ENCODE results near the gene AK5. TPM values are rescaled to one million over a fixed set of nuclear protein-coding genes. Genes with fewer than 3 reads are reported as not detected.

Gene AK5
- total and polyA plus RNA-seq, 2 experiments from 2014 or later, result 8.8 to 12.2 TPM

DNA sequence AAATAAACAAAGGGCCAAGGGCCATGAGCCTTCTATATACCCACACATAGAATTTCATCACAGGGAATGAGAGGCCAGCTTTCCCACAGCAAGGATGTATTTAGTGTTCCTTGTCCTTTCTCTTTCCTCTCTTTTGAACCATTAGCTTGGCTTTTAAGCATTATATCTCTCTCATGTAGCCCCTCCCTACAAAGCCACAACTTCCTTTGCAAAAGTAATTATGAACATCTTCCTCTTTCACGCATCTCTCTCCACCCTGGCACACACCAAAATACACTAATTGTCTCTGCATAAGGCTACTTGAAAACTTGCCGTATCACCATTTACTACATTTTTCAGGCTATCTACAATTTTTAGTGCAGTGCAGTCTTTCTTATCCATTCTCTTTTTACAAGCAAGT, 1.9 kb upstream of the AK5 start:
- ATAC-seq (no peak), DNase-seq (ENCODE audit: low spot score) (no peak)
- Histone ChIP-seq H3K4me1 (ENCODE audit: insufficient read depth) (peaks cover 28% of the 10 kb centered on the region), H3F3A (replicated peaks; ENCODE audit: low read depth) (no peaks in the 10 kb centered on the region; the same call in 1 of the 2 replicates), H3K9me2 (ENCODE audit: insufficient read depth) (no peaks in the 10 kb centered on the region), H4K20me1 (replicated peaks; ENCODE audit: insufficient read depth) (no peaks in the 10 kb centered on the region), H2AFZ (no peak overlapping the region), H3K36me3 (ENCODE audit: insufficient read depth) (no peaks in the 10 kb centered on the region), H3K27me3 (ENCODE audit: insufficient read depth) (peaks cover 24% of the 10 kb centered on the region), H3K27ac (ENCODE audit: low read depth) (no peak overlapping the region), H3K4me3 (no peak overlapping the region), H3K79me2 (replicated peaks; ENCODE audit: insufficient read depth) (no peaks in the 10 kb centered on the region), H3K4me2 (no peak overlapping the region)
- Mint-ChIP-seq H3K4me1 (peaks cover 24% of the 10 kb centered on the region), H3K4me3 (no peak overlapping the region), H3K9me3 (no peaks in the 10 kb centered on the region), H3K27me3 (ENCODE audit: insufficient read depth, low read depth, poor library complexity) (peaks cover 22% of the 10 kb centered on the region), H3K27ac (no peak overlapping the region), H3K36me3 (ENCODE audit: low read depth) (no peaks in the 10 kb centered on the region)
- TF ChIP-seq, protein P1, sequence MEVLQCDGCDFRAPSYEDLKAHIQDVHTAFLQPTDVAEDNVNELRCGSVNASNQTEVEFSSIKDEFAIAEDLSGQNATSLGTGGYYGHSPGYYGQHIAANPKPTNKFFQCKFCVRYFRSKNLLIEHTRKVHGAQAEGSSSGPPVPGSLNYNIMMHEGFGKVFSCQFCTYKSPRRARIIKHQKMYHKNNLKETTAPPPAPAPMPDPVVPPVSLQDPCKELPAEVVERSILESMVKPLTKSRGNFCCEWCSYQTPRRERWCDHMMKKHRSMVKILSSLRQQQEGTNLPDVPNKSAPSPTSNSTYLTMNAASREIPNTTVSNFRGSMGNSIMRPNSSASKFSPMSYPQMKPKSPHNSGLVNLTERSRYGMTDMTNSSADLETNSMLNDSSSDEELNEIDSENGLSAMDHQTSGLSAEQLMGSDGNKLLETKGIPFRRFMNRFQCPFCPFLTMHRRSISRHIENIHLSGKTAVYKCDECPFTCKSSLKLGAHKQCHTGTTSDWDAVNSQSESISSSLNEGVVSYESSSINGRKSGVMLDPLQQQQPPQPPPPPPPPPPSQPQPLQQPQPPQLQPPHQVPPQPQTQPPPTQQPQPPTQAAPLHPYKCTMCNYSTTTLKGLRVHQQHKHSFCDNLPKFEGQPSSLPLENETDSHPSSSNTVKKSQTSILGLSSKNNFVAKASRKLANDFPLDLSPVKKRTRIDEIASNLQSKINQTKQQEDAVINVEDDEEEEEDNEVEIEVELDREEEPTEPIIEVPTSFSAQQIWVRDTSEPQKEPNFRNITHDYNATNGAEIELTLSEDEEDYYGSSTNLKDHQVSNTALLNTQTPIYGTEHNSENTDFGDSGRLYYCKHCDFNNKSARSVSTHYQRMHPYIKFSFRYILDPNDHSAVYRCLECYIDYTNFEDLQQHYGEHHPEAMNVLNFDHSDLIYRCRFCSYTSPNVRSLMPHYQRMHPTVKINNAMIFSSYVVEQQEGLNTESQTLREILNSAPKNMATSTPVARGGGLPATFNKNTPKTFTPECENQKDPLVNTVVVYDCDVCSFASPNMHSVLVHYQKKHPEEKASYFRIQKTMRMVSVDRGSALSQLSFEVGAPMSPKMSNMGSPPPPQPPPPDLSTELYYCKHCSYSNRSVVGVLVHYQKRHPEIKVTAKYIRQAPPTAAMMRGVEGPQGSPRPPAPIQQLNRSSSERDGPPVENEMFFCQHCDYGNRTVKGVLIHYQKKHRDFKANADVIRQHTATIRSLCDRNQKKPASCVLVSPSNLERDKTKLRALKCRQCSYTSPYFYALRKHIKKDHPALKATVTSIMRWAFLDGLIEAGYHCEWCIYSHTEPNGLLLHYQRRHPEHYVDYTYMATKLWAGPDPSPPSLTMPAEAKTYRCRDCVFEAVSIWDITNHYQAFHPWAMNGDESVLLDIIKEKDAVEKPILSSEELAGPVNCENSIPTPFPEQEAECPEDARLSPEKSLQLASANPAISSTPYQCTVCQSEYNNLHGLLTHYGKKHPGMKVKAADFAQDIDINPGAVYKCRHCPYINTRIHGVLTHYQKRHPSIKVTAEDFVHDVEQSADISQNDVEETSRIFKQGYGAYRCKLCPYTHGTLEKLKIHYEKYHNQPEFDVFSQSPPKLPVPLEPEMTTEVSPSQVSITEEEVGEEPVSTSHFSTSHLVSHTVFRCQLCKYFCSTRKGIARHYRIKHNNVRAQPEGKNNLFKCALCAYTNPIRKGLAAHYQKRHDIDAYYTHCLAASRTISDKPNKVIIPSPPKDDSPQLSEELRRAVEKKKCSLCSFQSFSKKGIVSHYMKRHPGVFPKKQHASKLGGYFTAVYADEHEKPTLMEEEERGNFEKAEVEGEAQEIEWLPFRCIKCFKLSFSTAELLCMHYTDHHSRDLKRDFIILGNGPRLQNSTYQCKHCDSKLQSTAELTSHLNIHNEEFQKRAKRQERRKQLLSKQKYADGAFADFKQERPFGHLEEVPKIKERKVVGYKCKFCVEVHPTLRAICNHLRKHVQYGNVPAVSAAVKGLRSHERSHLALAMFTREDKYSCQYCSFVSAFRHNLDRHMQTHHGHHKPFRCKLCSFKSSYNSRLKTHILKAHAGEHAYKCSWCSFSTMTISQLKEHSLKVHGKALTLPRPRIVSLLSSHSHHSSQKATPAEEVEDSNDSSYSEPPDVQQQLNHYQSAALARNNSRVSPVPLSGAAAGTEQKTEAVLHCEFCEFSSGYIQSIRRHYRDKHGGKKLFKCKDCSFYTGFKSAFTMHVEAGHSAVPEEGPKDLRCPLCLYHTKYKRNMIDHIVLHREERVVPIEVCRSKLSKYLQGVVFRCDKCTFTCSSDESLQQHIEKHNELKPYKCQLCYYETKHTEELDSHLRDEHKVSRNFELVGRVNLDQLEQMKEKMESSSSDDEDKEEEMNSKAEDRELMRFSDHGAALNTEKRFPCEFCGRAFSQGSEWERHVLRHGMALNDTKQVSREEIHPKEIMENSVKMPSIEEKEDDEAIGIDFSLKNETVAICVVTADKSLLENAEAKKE (CRISPR knock-in tag; IDR thresholded peaks at IDR 0.05), result no peak
- TF ChIP-seq EZH2 (IDR thresholded peaks at IDR 0.05; ENCODE audit: low read depth, unreplicated experiment) (no peak), CREB1 (CRISPR knock-in tag; IDR thresholded peaks at IDR 0.05; ENCODE audit: low read depth) (no peak), JUNB (IDR thresholded peaks at IDR 0.05; ENCODE audit: unreplicated experiment) (no peak)
- TF ChIP-seq, protein P2, sequence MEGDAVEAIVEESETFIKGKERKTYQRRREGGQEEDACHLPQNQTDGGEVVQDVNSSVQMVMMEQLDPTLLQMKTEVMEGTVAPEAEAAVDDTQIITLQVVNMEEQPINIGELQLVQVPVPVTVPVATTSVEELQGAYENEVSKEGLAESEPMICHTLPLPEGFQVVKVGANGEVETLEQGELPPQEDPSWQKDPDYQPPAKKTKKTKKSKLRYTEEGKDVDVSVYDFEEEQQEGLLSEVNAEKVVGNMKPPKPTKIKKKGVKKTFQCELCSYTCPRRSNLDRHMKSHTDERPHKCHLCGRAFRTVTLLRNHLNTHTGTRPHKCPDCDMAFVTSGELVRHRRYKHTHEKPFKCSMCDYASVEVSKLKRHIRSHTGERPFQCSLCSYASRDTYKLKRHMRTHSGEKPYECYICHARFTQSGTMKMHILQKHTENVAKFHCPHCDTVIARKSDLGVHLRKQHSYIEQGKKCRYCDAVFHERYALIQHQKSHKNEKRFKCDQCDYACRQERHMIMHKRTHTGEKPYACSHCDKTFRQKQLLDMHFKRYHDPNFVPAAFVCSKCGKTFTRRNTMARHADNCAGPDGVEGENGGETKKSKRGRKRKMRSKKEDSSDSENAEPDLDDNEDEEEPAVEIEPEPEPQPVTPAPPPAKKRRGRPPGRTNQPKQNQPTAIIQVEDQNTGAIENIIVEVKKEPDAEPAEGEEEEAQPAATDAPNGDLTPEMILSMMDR (conservative IDR thresholded peaks at IDR 0.05; ENCODE audit: low read depth in 2 of 2), result no peak

Measured in GM23338 (cell line).